HFFc6 (cell line): ENCODE data around the gene DDHD1. TPM values are rescaled to one million over a fixed set of nuclear protein-coding genes. Genes with fewer than 3 reads are reported as not detected.

Experiments
- DNase-seq: peaks from one replicate; pipeline ENCODE4 v3.0.0-alpha.2; 2018
- H3K27ac Mint-ChIP-seq: 2 replicates; pipeline ENCODE4 v1.8.0; 2020; ENCODE audit warnings: mild to moderate bottlenecking, mixed read lengths
- H3K27me3 Mint-ChIP-seq: 2 replicates; pipeline ENCODE4 v1.8.0; 2021; ENCODE audit warnings: mild to moderate bottlenecking, moderate library complexity, mixed read lengths; ENCODE audit not compliant: insufficient read depth
- H3K36me3 Mint-ChIP-seq: 2 replicates; pipeline ENCODE4 v1.8.0; 2021; ENCODE audit warnings: low read depth, mixed read lengths
- H3K4me1 Mint-ChIP-seq: 2 replicates; pipeline ENCODE4 v1.8.0; 2020; ENCODE audit warnings: low read depth, mixed read lengths
- H3K4me3 Mint-ChIP-seq: 2 replicates; pipeline ENCODE4 v1.8.0; 2020; ENCODE audit warnings: mild to moderate bottlenecking, moderate library complexity, mixed read lengths
- H3K9me3 Mint-ChIP-seq: 2 replicates; pipeline ENCODE4 v1.8.0; 2020; ENCODE audit warnings: mild to moderate bottlenecking, mixed read lengths
- CTCF ChIP-seq: fragments of 200-600 bp; sonication (generic); IDR thresholded peaks from 2 replicates; pipeline ENCODE4 v1.5.0; 2021; ENCODE audit warnings: antibody characterized with exemption, mild to moderate bottlenecking
- total RNA-seq, 6 experiments: library from RNA; stranded (reverse); fragmentation: NEBNext Ultra II Directional; extraction: Animal tissue kit (Norgen Biotek cat#: 25700); gene quantifications; 2 replicates in 1 of 6; 3 replicates in 5 of 6; pipeline ENCODE4 v1.2.3, GENCODE V29; 2021

DDHD1 gene
- total RNA-seq, 6 experiments from 2014 or later = 9.1 to 10.7 (median 9.7) TPM

DNA sequence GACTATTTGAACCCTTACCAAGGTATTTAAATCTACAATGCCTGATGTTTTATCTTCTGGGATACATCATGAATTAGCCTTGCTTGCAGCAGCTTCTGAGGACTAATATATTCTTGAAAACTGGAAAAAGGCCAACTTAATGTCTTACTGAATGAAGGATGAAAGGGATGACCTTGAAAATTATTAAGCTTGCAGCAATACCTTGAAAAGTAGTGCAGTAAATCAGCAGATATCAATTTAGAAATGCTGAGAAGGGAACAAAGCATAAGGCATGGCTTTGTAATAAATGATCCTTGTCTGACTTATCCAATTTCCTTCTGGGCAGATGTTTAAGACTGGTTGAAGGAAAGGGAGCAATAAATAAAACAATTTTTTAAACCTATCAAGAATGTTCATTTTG is 165.0 kb downstream of the DDHD1 start:
- no peak overlapping the region for H3K4me3 Mint-ChIP-seq
- TF ChIP-seq CTCF = no peak
- H3K27me3 Mint-ChIP-seq = no peaks in the 10 kb centered on the region; the same call in 1 of the 2 replicates
- peaks cover 11% of the 10 kb centered on the region for H3K4me1 Mint-ChIP-seq
- no peaks in the 10 kb centered on the region for H3K36me3 Mint-ChIP-seq
- H3K27ac Mint-ChIP-seq = no peak overlapping the region
- DNase-seq = no peak
- H3K9me3 Mint-ChIP-seq = no peaks in the 10 kb centered on the region

DNA sequence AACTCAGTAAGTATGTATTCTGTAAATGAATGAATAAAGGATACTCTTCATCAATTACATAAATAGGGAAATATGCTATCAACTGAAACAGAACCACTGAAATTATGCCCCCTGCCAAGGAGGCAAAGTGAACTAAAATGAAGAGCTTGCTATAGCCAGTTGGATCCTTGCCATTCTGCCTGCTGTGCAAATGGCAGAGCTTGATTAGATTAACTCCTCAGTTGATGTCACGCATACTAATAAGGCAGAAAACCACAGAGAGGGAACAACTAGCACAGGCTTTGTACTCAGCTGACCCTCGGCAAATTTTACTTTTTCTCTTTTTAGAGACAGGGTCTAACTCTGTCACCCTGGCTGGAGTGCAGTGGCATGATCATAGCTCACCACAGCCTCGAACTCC is 165.6 kb downstream of the DDHD1 start:
- H3K4me3 Mint-ChIP-seq = no peak overlapping the region
- TF ChIP-seq CTCF = no peak
- no peaks in the 10 kb centered on the region for H3K36me3 Mint-ChIP-seq
- H3K9me3 Mint-ChIP-seq = no peaks in the 10 kb centered on the region
- H3K4me1 Mint-ChIP-seq = peaks cover 5% of the 10 kb centered on the region; the same call in 1 of the 2 replicates
- DNase-seq = no peak
- no peak overlapping the region for H3K27ac Mint-ChIP-seq
- no peaks in the 10 kb centered on the region; the same call in 1 of the 2 replicates for H3K27me3 Mint-ChIP-seq

DNA sequence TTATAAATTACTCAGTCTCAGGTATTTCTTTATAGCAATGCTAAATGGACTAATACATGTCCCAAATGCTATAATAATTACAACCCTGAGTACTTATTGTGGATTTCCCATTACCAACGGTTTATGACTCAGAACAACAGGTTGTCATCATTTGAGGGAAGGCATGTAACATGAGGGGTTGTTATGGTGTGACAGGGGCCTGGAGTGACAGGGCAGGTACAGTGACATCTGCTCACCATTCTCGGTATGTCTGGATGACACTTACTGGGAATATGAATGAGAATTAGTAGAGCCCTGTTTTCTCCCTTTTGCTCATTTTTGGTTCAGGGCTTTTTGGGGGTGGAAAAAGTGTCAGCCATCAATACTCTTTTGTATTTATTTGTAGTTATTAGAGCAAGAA is 166.1 kb downstream of the DDHD1 start:
- Mint-ChIP-seq H3K36me3 (no peaks in the 10 kb centered on the region), H3K4me1 (no peaks in the 10 kb centered on the region), H3K9me3 (no peaks in the 10 kb centered on the region), H3K27me3 (no peaks in the 10 kb centered on the region; the same call in 1 of the 2 replicates), H3K4me3 (no peak overlapping the region), H3K27ac (no peak overlapping the region)
- TF ChIP-seq CTCF = no peak
- no peak for DNase-seq

Other genes with a start within 250 kb of the DDHD1 start
- gene FERMT2, start 202.3 kb downstream of the DDHD1 start, total RNA-seq = 100 to 1,000 TPM; 109 to 152 (median 127) TPM